Activated CD4-positive, alpha-beta T cell treated with anti-CD3 and anti-CD28 coated beads, Interleukin-2, amount 50 U/mL, for 4 hours (primary cell): ENCODE measurements around the gene IDH2.
A peak's percentile ranks its signal among the peaks of the same experiment; 100 is the strongest.

Experiments used
- DNase-seq, 2 experiments: peaks; one replicate each; pipeline ENCODE4 v3.0.0-alpha.2; 2020

IDH2 gene

DNA sequence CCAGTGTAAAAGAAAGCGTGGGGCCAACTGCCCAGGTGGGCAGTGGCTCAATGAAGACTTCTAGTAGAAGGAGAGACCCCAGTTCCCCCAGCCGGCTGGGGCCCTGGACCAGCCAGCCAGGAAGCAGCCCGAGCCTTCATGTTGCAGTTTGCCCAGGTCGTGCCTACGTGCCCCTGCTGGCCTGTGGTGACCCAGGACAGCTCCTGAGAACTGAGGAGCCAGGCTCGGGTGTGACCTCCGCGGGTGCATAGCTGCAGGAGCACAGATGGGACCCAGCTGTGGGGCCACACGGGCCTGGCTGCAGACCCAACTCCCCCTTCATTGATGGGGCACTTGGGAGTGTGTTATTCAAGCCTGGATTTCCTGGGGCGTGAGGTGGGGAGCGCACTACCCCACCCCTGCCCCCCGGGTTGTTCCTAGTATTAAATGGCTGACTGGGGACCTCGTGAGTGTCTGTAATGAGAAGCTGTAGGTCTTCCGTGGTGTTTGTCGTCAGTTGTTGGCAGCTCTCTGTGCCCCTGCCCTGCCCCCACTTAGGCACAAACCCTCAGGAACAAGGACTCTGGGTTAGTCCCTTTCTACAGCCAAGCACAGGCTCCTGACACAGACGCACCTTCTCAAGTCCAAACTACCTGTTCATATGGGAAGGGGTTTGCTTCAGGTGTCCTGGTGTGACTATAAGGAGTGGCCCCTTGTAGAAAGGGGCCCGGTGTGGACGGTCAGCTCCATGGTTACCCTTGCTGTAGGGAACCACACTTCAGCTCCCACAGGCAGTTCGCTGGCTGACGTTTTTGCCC, 39.1 kb downstream of the IDH2 start:
- DNase-seq = no peak

DNA sequence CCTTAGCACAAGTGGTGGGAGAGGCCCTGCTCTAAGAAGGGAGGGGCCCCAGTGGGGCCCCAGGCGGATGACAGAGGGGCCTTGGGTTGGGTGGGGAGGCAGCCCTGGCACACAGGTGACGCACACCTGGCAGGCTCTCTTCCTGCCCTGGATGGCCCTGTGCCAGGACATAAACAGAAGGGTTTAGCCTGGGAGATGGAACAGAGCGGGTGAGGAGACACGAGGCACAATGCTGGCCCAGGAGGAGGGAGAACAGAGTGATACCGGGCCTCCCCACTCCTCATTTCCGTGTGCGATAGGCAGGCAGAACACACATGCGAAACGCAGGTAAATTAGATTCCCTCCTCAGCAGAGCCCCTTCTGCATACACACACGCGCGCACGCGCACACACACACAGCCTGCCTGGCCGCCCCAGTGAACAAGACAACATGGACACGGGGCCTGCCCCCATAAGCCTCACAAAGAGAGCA, 39.8 kb downstream of the IDH2 start:
- no peak for DNase-seq

DNA sequence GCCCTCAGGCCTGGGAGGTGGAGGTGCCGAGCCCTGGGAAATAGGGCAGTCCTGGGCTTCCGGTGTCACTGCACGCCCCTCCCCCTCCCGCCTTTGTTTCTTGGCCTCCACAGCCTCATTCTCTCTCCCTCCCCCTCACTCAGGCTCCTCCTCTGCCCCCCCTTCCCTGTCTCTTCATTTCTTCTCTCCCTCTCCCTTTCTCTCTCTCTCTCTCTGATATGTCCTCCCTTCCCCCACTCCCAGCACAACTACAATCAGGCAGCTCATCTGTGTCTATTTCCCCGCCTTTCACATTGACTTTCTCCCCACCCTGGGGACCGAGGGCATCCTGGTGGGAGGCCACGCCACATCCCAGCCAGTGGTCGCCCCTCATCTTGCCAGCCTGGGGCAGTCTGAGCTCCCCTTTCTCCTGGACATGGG, 40.2 kb downstream of the IDH2 start:
- DNase-seq = peak; percentile 35 to 38

DNA sequence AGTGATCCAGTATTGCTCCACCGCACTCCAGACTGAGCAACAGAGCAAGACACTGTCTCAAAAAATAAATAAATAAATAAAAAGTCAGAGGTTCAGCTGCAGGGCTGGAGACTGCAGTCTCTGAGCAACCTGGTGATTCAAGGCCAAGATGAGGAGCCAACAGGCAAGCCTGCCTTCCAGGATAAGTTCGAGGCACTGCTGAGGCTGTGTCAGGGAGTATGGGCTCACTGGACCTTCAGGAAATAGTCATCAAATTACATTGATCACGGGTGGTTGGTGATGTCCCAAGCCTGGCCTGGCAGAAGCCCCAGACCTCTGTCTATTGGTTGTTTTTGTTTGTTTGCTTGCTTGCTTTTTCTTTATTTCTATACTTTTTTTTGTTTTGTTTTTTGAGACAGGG, 41.5 kb downstream of the IDH2 start:
- no peak for DNase-seq

DNA sequence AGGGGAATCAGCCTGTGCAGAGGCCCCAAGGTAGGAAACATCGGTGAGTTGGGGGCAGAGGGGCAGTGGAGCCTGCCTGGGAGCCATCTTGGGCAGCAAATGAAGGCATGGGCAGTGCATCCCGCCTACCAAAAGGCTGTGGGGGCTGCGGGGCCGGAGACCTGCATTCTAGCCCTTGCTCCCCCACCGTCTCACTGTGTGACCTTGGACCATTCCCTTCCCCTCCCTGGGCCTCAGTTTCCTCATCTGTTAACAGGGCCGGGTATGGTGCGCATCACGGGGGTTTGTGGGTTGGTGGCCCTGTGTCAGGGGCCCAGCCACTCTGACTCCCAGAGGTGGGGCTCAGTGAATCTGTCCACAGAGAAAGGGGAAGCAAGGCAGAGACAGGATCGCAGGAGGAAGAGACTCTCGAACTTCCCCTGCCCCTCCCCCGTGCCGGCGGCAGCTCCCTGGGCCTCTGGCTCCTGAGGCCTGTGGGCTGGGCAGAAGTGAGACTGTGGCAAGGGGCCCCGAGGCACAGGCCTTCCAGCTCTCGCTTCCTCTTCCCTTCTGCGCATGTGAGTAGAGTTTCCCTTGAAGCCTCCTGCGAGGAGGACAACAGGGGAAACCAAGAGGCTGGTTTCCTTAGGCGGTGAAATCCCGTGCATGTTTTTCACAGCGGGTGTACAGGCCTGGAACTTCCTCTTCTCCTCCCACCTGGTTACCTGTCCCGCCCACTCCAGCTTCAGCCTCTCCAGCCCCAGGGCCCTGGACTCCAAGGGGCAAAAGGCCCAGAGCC, 42.9 kb downstream of the IDH2 start:
- peak; percentile 37 to 43 for DNase-seq

DNA sequence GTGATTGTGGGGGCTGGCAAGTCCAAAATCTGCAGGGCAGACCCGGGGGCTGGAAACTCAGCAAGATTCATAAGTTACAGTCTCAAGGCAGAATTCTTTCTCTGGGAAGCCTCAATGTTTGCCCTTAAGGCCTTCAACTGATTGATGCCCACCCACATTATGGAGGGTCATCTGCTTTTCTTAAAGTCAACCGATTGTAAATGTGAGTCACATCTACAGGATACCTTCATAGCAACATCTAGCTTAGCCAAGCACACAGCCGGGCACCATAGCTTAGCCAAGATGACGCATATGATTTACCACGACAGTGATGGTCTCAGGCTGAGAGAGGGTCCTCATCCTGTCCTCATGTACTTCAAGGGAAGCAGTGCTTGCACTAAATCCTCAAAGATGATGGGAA, 43.5 kb downstream of the IDH2 start:
- no peak for DNase-seq

- no peak for DNase-seq
Measured at GRCh38 chr15:90058308-90058707, 44.0 kb downstream of the IDH2 start.

GRCh38 chr15:90056529-90056928, 45.7 kb downstream of the IDH2 start:
- no peak for DNase-seq

- DNase-seq = no peak
Measured at GRCh38 chr15:90055182-90055581, 47.1 kb downstream of the IDH2 start.

DNA sequence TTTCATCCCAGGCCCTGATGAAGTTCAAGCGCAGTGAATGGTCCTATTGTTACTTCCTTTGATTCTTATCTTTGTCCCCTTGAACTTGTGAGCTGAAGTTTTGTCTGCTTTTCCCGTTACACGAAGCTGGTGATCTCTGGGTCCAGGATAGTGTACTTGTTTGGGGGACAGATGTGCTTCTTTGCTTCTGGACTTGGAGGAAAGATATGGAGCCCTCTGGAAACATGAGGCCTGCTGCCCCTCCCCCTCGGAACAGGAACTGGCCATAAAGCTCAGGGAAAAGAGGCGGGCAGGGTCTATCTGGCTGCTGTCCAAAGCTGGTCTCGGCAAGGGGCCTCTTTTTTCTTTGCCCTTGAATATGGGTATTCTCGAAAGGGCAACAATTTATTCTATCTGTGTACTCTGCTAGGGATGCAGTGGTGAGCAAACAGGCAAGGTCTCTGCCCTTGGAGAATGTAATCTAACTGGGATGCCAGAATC, 47.6 kb downstream of the IDH2 start:
- DNase-seq = no peak

DNA sequence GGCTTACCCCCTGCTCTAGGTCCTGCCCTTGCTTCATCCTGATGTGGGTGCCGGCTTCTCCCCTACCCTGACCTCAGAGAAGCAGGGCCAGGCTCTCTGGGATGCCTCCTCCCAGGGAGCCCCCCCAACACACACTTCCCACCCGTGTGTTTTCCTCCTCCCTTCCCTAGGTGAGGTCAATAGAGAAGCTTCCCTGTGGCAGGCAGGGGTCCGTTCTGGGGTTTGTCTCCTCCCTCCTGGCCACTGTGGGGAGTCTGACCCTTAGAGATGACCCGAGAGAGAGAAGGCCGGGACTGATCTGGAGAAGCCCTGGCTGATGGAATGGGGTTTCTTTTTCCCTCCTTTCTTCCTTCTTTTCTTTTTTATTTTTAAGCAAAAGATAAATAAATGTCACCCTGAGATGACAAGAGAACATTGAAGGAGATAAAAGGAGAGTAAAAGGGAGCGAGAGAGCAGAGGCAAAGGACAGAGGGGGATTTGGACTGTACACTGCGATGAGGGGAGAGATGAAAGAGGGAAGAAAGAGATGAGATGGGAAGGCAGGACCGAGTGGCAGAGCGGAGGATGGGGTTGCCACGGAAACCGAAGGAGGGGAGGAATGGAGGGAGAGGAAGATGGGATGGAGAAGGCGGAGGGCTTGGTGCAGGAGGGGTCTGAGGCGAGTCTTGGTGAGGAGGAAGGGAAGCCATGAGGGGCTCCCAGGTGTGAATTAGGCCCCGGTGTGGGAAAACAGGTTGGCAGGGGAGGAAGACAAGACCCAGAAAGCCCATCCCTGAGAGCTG, 48.4 kb downstream of the IDH2 start:
- DNase-seq = no peak

DNA sequence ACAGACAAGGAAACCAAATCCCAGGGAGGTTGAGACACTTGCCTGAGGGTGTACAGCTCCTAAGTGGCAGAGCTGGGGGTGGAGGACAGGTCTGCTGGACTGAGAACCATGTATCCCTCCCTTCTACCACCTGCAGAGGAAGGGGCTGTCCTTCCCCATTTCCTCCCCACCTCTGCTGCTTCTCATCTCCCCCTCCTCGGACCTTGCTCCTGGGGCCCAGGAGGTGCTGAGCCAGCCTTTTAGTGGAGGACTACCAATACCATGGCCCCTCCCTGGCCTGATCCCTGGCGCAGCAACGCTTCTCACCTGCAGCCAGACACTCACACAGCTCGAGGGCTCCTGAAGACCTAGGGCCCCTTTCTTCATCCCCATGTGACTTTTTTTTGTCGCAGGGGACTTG, 50.4 kb downstream of the IDH2 start:
- no peak for DNase-seq

DNA sequence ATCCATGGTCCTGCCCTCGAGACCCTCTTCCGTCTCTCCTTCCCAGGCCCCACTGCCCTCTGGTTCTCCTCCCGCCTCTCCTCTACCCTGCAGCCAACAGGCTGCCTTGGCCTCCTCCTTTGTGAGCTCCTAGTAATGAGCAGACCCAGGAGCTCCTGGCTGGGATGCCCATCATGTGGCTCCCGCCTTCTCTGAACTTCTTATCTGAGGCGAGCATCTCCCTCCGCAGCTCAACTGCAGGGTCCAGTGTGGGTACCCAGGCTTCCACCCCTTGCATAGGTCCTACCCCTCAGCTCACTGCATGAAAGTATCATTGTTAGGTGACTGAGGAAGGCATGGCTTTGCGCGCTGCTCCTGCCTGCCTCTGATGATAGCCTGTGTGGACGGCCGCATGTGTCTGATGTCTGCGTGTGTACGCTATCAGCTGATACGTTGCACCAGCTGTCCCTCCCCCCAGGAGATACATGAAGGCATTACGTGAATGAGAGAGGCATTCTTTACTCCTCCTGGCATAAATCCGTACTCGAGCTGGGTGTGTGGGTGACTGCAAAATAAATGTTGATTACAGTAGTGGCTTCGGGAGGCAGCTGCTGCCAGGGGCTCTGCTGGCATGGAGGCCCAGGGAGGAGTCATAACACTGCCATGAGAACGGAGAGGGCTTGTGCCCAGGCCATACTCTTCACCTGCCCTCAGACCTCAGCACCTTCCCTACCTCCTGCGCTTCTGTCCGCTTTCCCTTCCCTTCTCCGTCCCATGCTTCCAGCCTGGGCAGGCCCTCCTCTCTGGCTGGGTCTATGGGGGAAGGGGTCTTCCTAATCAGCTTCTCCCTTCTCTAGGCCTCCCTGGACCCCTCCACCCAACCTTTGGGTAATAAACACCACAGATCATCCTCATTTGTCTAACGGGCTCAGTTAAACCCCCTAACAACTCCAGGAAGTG, 52.3 kb downstream of the IDH2 start:
- no peak for DNase-seq

DNA sequence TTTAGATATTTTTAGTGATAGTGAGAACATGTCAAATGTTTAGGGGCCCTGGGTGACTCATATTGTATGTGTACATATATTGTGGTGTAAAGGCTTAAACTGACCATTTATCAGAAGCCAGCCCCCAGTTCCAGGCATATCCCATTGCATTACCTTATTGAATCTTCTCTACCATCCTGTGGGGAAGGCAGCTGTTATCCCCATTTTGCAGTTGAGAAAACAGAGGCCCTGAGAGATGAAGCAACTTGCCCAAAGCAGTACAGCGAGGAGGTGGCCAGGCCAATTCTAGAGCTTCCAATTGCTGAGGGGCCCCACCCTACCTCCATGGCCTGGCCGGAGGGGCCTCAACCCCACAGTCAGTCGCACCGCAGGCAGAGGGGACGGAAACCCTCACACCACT, 53.2 kb downstream of the IDH2 start:
- no peak for DNase-seq

DNA sequence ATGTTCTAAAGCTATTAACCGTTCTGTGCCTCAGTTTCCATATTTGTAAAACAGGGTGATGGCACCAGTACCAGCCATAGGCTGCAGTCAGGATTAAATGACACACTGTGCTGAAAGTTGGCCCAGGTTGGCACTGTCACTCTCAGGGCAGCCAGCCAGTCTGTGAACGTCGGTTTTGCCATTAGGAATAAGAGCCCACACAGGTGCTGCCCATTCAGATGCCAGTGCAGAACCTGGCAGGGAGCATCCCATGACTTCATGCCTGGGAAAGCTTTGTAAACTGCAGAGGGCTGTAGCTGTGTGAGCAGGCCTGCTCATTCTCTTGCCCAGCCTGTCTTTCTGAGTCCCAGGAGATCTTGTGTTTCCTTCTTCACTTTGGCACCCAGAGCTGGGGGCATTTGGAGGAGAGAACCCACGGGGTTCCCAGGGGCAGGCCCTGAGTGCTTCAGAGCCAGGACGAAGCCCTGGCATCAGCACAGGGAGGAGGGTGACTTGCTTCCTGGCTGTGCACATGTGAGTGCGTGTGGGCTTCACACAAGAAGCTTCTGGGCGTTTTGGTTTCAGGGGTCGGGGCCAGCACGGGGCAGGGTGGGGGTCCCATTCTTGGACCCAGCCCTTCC, 54.2 kb downstream of the IDH2 start:
- DNase-seq = no peak

DNA sequence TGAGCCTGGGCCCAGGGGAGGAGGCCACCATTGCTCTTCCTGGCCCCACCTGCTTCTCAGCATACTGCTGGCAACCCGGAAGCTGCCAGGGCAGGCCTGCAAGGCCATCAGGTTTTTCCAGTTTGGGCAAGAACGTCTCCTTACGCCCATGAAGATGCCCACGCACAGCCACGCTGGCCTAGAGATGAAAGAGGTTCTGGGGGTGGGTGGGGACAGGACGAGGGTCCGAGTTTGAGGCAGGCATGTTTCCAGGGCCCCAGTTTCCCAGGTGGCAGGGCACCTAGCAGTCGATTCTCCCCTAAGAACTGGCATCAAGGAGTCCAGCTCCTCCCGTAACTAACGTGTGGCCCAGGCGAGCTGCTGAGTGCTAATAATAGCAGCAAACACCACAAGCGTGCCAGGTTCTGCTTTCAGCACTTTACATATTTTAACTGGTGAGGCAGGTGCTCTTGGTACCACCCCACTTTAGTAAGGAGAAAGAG, 55.3 kb downstream of the IDH2 start:
- no peak for DNase-seq

DNA sequence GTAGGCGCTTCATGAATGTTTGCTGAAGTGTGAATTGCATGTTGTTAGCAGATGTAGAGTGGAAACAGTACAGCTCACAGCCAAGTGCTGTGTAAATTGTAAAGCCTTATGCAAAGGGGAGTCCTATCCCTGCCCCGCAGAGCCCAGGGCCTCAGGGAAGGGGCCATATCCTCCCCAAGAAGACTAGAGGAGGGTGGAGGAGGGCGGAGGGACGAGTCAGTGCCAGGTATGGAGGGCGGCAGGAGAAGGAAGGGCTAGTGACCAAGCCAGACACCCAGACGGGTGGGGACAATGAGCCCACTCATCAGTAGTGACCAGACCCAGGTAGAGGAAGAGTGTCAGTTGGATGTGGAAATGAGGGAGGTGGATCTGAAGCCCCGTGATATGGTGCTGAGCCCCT, 56.0 kb downstream of the IDH2 start:
- no peak for DNase-seq

GRCh38 chr15:90044916-90045371, 57.3 kb downstream of the IDH2 start:
- no peak for DNase-seq

DNA sequence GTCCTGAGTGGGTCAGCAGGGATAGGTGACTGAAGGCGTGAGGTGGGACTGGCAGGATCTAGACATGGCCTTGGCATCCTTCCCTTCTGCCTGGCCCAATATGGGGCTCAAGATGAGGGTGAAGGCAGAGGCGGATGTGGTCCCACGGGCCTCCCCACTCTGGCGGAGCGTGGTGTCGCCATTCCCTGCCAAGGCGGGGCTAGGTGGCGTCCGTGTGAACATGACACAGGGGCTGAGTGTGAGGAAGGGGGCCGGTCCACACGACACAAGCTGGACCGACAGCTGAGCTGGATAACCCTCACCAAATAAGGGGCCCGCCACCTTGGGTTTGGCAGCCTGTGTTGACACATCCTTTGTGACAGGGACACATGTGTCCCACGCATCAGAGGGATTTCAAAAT, 58.1 kb downstream of the IDH2 start:
- DNase-seq = no peak

- no peak for DNase-seq
Measured at GRCh38 chr15:90043530-90044010, 58.7 kb downstream of the IDH2 start.
